ENCODE data around the gene SETD4. TPM values are rescaled to one million over a fixed set of nuclear protein-coding genes. Genes with fewer than 3 reads are reported as not detected.

The SETD4 gene
- total RNA-seq, 1 experiment from 2014 or later = 15.6 TPM

DNA sequence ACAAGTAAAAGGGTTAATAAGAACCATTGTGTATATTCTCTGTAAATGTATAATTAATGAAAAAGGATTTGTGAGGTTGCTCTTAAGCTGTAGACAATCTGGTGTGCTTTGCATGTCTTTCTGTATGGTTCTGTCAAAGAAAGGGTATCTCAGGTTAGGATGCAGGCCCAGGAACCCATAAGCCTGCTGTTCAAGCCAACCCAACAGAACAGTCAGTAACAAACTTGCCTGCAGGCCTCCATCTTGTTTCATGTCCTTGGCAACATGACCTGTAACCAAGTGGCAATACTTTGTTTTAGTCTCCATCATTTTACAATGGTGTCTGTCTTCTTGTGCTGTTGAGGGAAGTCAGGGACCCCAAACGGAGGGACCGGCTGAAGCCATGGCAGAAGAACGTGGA lies 38.7 kb upstream of the SETD4 start:
- no peak overlapping the region for H3K27ac ChIP-seq (ENCODE audit: low read length)
- 0 out of 2 replicates have a peak, but pooled peaks cover 2% of the 10 kb centered on the region for H3K9me3 ChIP-seq (ENCODE audit: control insufficient read depth, insufficient read depth, low read depth, low read length)
- ChIA-PET POLR2A (no interaction called here), CTCF (no interaction called here)
- H3K36me3 ChIP-seq (ENCODE audit: control insufficient read depth, insufficient read depth, low read length) = no peaks in the 10 kb centered on the region
- ATAC-seq (no peak), DNase-seq (ENCODE audit: low read depth, low spot score) (no peak)
- TF ChIP-seq TCF7L2 (IDR thresholded peaks at IDR 0.05; ENCODE audit: low read depth, low read length) (no peak), POLR2AphosphoS5 (IDR thresholded peaks at IDR 0.05; ENCODE audit: low read depth, low read length) (no peak)
- H3K4me3 ChIP-seq (ENCODE audit: low read depth in 2 of 2, low read length in 2 of 2) = no peak overlapping the region
- H3K4me1 ChIP-seq (ENCODE audit: control insufficient read depth, insufficient read depth, low read length) = no peaks in the 10 kb centered on the region
- no peaks in the 10 kb centered on the region for H3K27me3 ChIP-seq (ENCODE audit: control insufficient read depth, insufficient read depth, low read length)
- intact Hi-C loops (cut with micrococcal nuclease; ENCODE audit: unreplicated experiment) (no loop called here), in situ Hi-C loops (cut with HindIII; ENCODE audit: low pct_unique_long_range_greater_than_20kb, low sequenced_read_pairs) (no loop called here)
- no TSS peak for BruUV-seq (replicated peaks)

DNA sequence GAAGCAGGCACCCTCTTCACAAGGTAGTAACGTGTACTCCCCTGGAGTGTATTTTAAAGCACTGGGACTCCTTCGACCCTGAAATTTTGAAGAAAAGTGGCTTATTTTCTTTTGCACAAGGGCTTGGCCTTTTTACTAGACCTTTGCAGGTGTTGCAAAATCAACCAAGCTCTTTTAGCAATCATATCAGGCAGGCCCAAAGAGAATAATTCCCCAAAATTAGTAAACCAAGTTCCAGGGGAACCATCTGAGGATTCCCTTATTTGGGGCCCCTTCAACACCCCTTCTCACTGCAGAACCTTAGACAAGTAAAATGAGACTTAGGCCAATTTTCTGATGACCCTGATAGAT lies 37.8 kb upstream of the SETD4 start:
- CTCF ChIA-PET = no interaction called here
- DNase-seq (ENCODE audit: low read depth, low spot score) (no peak), ATAC-seq (no peak)
- intact Hi-C loops (cut with micrococcal nuclease; ENCODE audit: unreplicated experiment) (no loop called here), in situ Hi-C loops (cut with HindIII; ENCODE audit: low pct_unique_long_range_greater_than_20kb, low sequenced_read_pairs) (no loop called here)
- H3K27me3 ChIP-seq (ENCODE audit: control insufficient read depth, insufficient read depth, low read length) = no peaks in the 10 kb centered on the region
- no peak for TF ChIP-seq SIN3A (IDR thresholded peaks at IDR 0.05; ENCODE audit: borderline replicate concordance, insufficient read depth, low read depth, low read length)
- TF ChIP-seq, protein P1, sequence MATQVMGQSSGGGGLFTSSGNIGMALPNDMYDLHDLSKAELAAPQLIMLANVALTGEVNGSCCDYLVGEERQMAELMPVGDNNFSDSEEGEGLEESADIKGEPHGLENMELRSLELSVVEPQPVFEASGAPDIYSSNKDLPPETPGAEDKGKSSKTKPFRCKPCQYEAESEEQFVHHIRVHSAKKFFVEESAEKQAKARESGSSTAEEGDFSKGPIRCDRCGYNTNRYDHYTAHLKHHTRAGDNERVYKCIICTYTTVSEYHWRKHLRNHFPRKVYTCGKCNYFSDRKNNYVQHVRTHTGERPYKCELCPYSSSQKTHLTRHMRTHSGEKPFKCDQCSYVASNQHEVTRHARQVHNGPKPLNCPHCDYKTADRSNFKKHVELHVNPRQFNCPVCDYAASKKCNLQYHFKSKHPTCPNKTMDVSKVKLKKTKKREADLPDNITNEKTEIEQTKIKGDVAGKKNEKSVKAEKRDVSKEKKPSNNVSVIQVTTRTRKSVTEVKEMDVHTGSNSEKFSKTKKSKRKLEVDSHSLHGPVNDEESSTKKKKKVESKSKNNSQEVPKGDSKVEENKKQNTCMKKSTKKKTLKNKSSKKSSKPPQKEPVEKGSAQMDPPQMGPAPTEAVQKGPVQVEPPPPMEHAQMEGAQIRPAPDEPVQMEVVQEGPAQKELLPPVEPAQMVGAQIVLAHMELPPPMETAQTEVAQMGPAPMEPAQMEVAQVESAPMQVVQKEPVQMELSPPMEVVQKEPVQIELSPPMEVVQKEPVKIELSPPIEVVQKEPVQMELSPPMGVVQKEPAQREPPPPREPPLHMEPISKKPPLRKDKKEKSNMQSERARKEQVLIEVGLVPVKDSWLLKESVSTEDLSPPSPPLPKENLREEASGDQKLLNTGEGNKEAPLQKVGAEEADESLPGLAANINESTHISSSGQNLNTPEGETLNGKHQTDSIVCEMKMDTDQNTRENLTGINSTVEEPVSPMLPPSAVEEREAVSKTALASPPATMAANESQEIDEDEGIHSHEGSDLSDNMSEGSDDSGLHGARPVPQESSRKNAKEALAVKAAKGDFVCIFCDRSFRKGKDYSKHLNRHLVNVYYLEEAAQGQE (IDR thresholded peaks at IDR 0.05; ENCODE audit: insufficient read depth in 1 of 2, low read depth in 2 of 2, low read length in 1 of 2) = no peak
- no peak for TF ChIP-seq POLR2AphosphoS5 (IDR thresholded peaks at IDR 0.05; ENCODE audit: low read depth, low read length)
- TF ChIP-seq TCF7L2 (IDR thresholded peaks at IDR 0.05; ENCODE audit: low read depth, low read length) = no peak
- TF ChIP-seq, protein P2, sequence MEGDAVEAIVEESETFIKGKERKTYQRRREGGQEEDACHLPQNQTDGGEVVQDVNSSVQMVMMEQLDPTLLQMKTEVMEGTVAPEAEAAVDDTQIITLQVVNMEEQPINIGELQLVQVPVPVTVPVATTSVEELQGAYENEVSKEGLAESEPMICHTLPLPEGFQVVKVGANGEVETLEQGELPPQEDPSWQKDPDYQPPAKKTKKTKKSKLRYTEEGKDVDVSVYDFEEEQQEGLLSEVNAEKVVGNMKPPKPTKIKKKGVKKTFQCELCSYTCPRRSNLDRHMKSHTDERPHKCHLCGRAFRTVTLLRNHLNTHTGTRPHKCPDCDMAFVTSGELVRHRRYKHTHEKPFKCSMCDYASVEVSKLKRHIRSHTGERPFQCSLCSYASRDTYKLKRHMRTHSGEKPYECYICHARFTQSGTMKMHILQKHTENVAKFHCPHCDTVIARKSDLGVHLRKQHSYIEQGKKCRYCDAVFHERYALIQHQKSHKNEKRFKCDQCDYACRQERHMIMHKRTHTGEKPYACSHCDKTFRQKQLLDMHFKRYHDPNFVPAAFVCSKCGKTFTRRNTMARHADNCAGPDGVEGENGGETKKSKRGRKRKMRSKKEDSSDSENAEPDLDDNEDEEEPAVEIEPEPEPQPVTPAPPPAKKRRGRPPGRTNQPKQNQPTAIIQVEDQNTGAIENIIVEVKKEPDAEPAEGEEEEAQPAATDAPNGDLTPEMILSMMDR (IDR thresholded peaks at IDR 0.05) = no peak
- 0 out of 2 replicates have a peak, but pooled peaks cover 7% of the 10 kb centered on the region for H3K9me3 ChIP-seq (ENCODE audit: control insufficient read depth, insufficient read depth, low read depth, low read length)
- no TSS peak for BruUV-seq (replicated peaks)
- no peak overlapping the region for H3K27ac ChIP-seq (ENCODE audit: low read length)
- no peak overlapping the region for H3K4me3 ChIP-seq (ENCODE audit: low read depth in 2 of 2, low read length in 2 of 2)
- H3K36me3 ChIP-seq (ENCODE audit: control insufficient read depth, insufficient read depth, low read length) = no peaks in the 10 kb centered on the region
- POLR2A ChIA-PET = no interaction called here
- H3K4me1 ChIP-seq (ENCODE audit: control insufficient read depth, insufficient read depth, low read length) = no peaks in the 10 kb centered on the region

DNA sequence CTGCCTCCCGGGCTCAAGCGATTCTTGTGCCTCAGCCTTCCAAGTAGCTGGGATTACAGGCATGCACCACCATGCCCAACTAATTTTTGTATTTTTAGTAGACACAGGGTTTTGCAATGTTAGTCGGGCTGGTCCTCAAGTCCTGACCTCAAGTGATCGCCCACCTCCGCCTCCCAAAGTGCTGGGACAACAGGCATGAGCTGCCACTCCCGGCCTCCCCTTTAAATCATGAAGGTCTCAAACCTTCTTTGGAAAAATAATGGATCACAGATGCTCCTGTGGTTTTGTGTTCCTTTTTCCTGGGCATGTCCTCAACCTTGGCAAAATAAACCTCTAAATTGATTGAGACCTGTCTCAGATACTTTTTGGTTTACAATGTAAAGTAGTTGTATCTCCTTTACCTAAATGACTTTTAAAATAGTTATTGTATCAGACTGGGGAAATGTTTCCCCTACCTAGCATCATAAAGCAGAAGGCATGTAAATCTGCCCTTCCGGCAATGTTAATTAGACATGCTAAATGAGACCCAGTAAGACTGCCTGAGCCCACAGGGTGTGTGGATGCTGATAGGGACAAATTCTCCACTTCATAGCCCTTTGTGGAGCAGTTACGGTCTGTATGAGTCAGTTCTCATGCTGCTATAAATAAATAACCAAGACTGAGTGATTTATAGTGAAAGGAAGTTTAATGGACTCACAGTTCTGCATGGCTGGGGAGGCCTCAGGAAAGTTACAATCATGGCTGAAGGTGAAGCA lies 37.3 kb upstream of the SETD4 start:
- in situ Hi-C loops (cut with HindIII; ENCODE audit: low pct_unique_long_range_greater_than_20kb, low sequenced_read_pairs) (no loop called here), intact Hi-C loops (cut with micrococcal nuclease; ENCODE audit: unreplicated experiment) (no loop called here)
- H3K9me3 ChIP-seq (ENCODE audit: control insufficient read depth, insufficient read depth, low read depth, low read length) = 0 out of 2 replicates have a peak, but pooled peaks cover 7% of the 10 kb centered on the region
- no peaks in the 10 kb centered on the region for H3K4me1 ChIP-seq (ENCODE audit: control insufficient read depth, insufficient read depth, low read length)
- no TSS peak for BruUV-seq (replicated peaks)
- H3K27ac ChIP-seq (ENCODE audit: low read length) = no peak overlapping the region
- H3K36me3 ChIP-seq (ENCODE audit: control insufficient read depth, insufficient read depth, low read length) = no peaks in the 10 kb centered on the region
- CTCF ChIA-PET = no interaction called here
- H3K4me3 ChIP-seq (ENCODE audit: low read depth in 2 of 2, low read length in 2 of 2) = no peak overlapping the region
- DNase-seq (ENCODE audit: low read depth, low spot score) (no peak), ATAC-seq (peak; percentile 62; the same call in 1 of the 2 replicates)
- POLR2A ChIA-PET = no interaction called here
- TF ChIP-seq, protein P1 (IDR thresholded peaks at IDR 0.05; ENCODE audit: insufficient read depth in 1 of 2, low read depth in 2 of 2, low read length in 1 of 2) = no peak
- TF ChIP-seq POLR2AphosphoS5 (IDR thresholded peaks at IDR 0.05; ENCODE audit: low read depth, low read length) (no peak), TCF7L2 (IDR thresholded peaks at IDR 0.05; ENCODE audit: low read depth, low read length) (no peak), SIN3A (IDR thresholded peaks at IDR 0.05; ENCODE audit: borderline replicate concordance, insufficient read depth, low read depth, low read length) (no peak)
- TF ChIP-seq, protein P2 (IDR thresholded peaks at IDR 0.05) = no peak
- H3K27me3 ChIP-seq (ENCODE audit: control insufficient read depth, insufficient read depth, low read length) = no peaks in the 10 kb centered on the region
